Activated T-helper 1 cell treated with anti-CD3 and anti-CD28 coated beads, Interleukin-12 subunit alpha, Interleukin-12 subunit beta, Interleukin-2, Interleukin-4 antibody, amounts not matched to agents 30 ng/mL and 10 ng/mL and 1 ng/mL, durations not matched to agents 14 hours and 24 hours and 36 hours (primary cell): ENCODE data around the gene POU6F2. TPM values are rescaled to one million over a fixed set of nuclear protein-coding genes. Genes with fewer than 3 reads are reported as not detected.

ENCODE experiments used
- DNase-seq: peaks from one replicate; pipeline ENCODE4 v3.0.0; 2021; ENCODE audit warnings: low spot score
- H3K27ac Mint-ChIP-seq: one replicate; pipeline ENCODE4 v1.8.0; 2021; ENCODE audit warnings: mild to moderate bottlenecking, mixed read lengths
- H3K27me3 Mint-ChIP-seq: one replicate; pipeline ENCODE4 v1.8.0; 2022; ENCODE audit warnings: mild to moderate bottlenecking, moderate library complexity, mixed read lengths; ENCODE audit not compliant: insufficient read depth
- H3K36me3 Mint-ChIP-seq: one replicate; pipeline ENCODE4 v1.8.0; 2021; ENCODE audit warnings: low read depth, mixed read lengths
- H3K4me1 Mint-ChIP-seq: one replicate; pipeline ENCODE4 v1.8.0; 2021; ENCODE audit warnings: low read depth, mixed read lengths
- H3K4me3 Mint-ChIP-seq: one replicate; pipeline ENCODE4 v1.8.0; 2021; ENCODE audit warnings: mild to moderate bottlenecking, moderate library complexity, mixed read lengths
- H3K9me3 Mint-ChIP-seq: one replicate; pipeline ENCODE4 v1.8.0; 2021; ENCODE audit warnings: mixed read lengths
- intact Hi-C: fragments of 100-400 bp; cut with micrococcal nuclease; formaldehyde crosslinking; loops from one replicate; pipeline ENCODE4 v1.15.1; 2024
- total RNA-seq: library from RNA; stranded (reverse); gene quantifications from 2 replicates; pipeline ENCODE4 v1.2.3, GENCODE V29; 2022

Gene POU6F2
- total RNA-seq, 1 donor from 2014 or later = not detected

- DNase-seq = no peak
- Mint-ChIP-seq H3K27ac (no peak overlapping the region), H3K27me3 (no peaks in the 10 kb centered on the region), H3K4me1 (no peaks in the 10 kb centered on the region), H3K9me3 (no peaks in the 10 kb centered on the region), H3K36me3 (no peaks in the 10 kb centered on the region), H3K4me3 (no peak overlapping the region)
- intact Hi-C loops = no loop called here
Measured at GRCh38 chr7:39195967-39196366, 218.3 kb downstream of the POU6F2 start.

- Mint-ChIP-seq H3K4me3 (no peak overlapping the region), H3K4me1 (no peaks in the 10 kb centered on the region), H3K9me3 (no peaks in the 10 kb centered on the region), H3K36me3 (no peaks in the 10 kb centered on the region), H3K27me3 (no peaks in the 10 kb centered on the region), H3K27ac (no peak overlapping the region)
- intact Hi-C loops = no loop called here
- no peak for DNase-seq
Measured at GRCh38 chr7:39197831-39198230, 220.1 kb downstream of the POU6F2 start.

- Mint-ChIP-seq H3K4me3 (no peak overlapping the region), H3K9me3 (no peaks in the 10 kb centered on the region), H3K4me1 (no peaks in the 10 kb centered on the region), H3K27me3 (no peaks in the 10 kb centered on the region), H3K36me3 (no peaks in the 10 kb centered on the region), H3K27ac (no peak overlapping the region)
- no peak for DNase-seq
- intact Hi-C loops = no loop called here
Measured at GRCh38 chr7:39198556-39198955, 220.8 kb downstream of the POU6F2 start.

- H3K4me1 Mint-ChIP-seq = no peaks in the 10 kb centered on the region
- H3K36me3 Mint-ChIP-seq = no peaks in the 10 kb centered on the region
- intact Hi-C loops = no loop called here
- no peaks in the 10 kb centered on the region for H3K9me3 Mint-ChIP-seq
- H3K27ac Mint-ChIP-seq = no peak overlapping the region
- H3K4me3 Mint-ChIP-seq = no peak overlapping the region
- no peaks in the 10 kb centered on the region for H3K27me3 Mint-ChIP-seq
- no peak for DNase-seq
Measured at GRCh38 chr7:39199006-39199405, 221.3 kb downstream of the POU6F2 start.

GRCh38 chr7:39199951-39200350 is 222.2 kb downstream of the POU6F2 start:
- Mint-ChIP-seq H3K4me1 (no peaks in the 10 kb centered on the region), H3K4me3 (no peak overlapping the region), H3K36me3 (no peaks in the 10 kb centered on the region), H3K27me3 (no peaks in the 10 kb centered on the region), H3K9me3 (no peaks in the 10 kb centered on the region), H3K27ac (no peak overlapping the region)
- no peak for DNase-seq
- intact Hi-C loops = no loop called here

- Mint-ChIP-seq H3K36me3 (no peaks in the 10 kb centered on the region), H3K27ac (no peak overlapping the region), H3K27me3 (no peaks in the 10 kb centered on the region), H3K4me1 (no peaks in the 10 kb centered on the region), H3K9me3 (no peaks in the 10 kb centered on the region), H3K4me3 (no peak overlapping the region)
- no peak for DNase-seq
- intact Hi-C loops = no loop called here
Measured at GRCh38 chr7:39202041-39202440, 224.3 kb downstream of the POU6F2 start.

GRCh38 chr7:39210362-39210761 is 232.7 kb downstream of the POU6F2 start:
- peaks cover 2% of the 10 kb centered on the region for H3K27me3 Mint-ChIP-seq
- intact Hi-C loops = no loop called here
- H3K27ac Mint-ChIP-seq = no peak overlapping the region
- H3K9me3 Mint-ChIP-seq = no peaks in the 10 kb centered on the region
- DNase-seq = no peak
- H3K36me3 Mint-ChIP-seq = no peaks in the 10 kb centered on the region
- H3K4me3 Mint-ChIP-seq = no peak overlapping the region
- H3K4me1 Mint-ChIP-seq = no peaks in the 10 kb centered on the region

GRCh38 chr7:39211581-39211980 is 233.9 kb downstream of the POU6F2 start:
- Mint-ChIP-seq H3K27me3 (peaks cover 2% of the 10 kb centered on the region), H3K36me3 (no peaks in the 10 kb centered on the region), H3K27ac (no peak overlapping the region), H3K4me3 (no peak overlapping the region), H3K9me3 (no peaks in the 10 kb centered on the region), H3K4me1 (no peaks in the 10 kb centered on the region)
- intact Hi-C loops = no loop called here
- DNase-seq = no peak

- no peak overlapping the region for H3K4me3 Mint-ChIP-seq
- H3K36me3 Mint-ChIP-seq = no peaks in the 10 kb centered on the region
- no peaks in the 10 kb centered on the region for H3K9me3 Mint-ChIP-seq
- no peak for DNase-seq
- no peak overlapping the region for H3K27ac Mint-ChIP-seq
- intact Hi-C loops = no loop called here
- peaks cover 2% of the 10 kb centered on the region for H3K27me3 Mint-ChIP-seq
- no peaks in the 10 kb centered on the region for H3K4me1 Mint-ChIP-seq
Measured at GRCh38 chr7:39212876-39213275, 235.2 kb downstream of the POU6F2 start.

- Mint-ChIP-seq H3K36me3 (no peaks in the 10 kb centered on the region), H3K27me3 (peaks cover 2% of the 10 kb centered on the region), H3K4me1 (no peaks in the 10 kb centered on the region), H3K4me3 (no peak overlapping the region), H3K9me3 (no peaks in the 10 kb centered on the region), H3K27ac (no peak overlapping the region)
- intact Hi-C loops = no loop called here
- no peak for DNase-seq
Measured at GRCh38 chr7:39217783-39218182, 240.1 kb downstream of the POU6F2 start.

GRCh38 chr7:39219869-39220268 is 242.2 kb downstream of the POU6F2 start:
- Mint-ChIP-seq H3K4me1 (no peaks in the 10 kb centered on the region), H3K27ac (no peak overlapping the region), H3K27me3 (no peaks in the 10 kb centered on the region), H3K4me3 (no peak overlapping the region), H3K36me3 (no peaks in the 10 kb centered on the region), H3K9me3 (no peaks in the 10 kb centered on the region)
- intact Hi-C loops = no loop called here
- DNase-seq = no peak

- H3K9me3 Mint-ChIP-seq = no peaks in the 10 kb centered on the region
- no peaks in the 10 kb centered on the region for H3K4me1 Mint-ChIP-seq
- no peaks in the 10 kb centered on the region for H3K27me3 Mint-ChIP-seq
- H3K36me3 Mint-ChIP-seq = no peaks in the 10 kb centered on the region
- no peak for DNase-seq
- intact Hi-C loops = no loop called here
- H3K27ac Mint-ChIP-seq = no peak overlapping the region
- H3K4me3 Mint-ChIP-seq = no peak overlapping the region
Measured at GRCh38 chr7:39221901-39222300, 244.2 kb downstream of the POU6F2 start.

GRCh38 chr7:39228946-39229345 is 251.2 kb downstream of the POU6F2 start:
- Mint-ChIP-seq H3K9me3 (no peaks in the 10 kb centered on the region), H3K4me3 (no peak overlapping the region), H3K36me3 (no peaks in the 10 kb centered on the region), H3K27me3 (no peaks in the 10 kb centered on the region), H3K4me1 (no peaks in the 10 kb centered on the region), H3K27ac (no peak overlapping the region)
- intact Hi-C loops = no loop called here
- no peak for DNase-seq

GRCh38 chr7:39233851-39234529 is 256.3 kb downstream of the POU6F2 start:
- no peaks in the 10 kb centered on the region for H3K36me3 Mint-ChIP-seq
- no peak overlapping the region for H3K27ac Mint-ChIP-seq
- no peak overlapping the region for H3K4me3 Mint-ChIP-seq
- intact Hi-C loops = no loop called here
- no peak for DNase-seq
- no peaks in the 10 kb centered on the region for H3K4me1 Mint-ChIP-seq
- H3K27me3 Mint-ChIP-seq = no peaks in the 10 kb centered on the region
- H3K9me3 Mint-ChIP-seq = no peaks in the 10 kb centered on the region
